Caco-2 (cell line): ENCODE results near the gene ANTKMT. TPM values are rescaled to one million over a fixed set of nuclear protein-coding genes. Genes with fewer than 3 reads are reported as not detected.

Experiments
- BruUV-seq: library from RNA; stranded (reverse); fragments of 400-500 nt; replicated peaks from 2 replicates; lab custom pipeline; 2021; lab: Mats Ljungman, UMichigan
- CTCF ChIA-PET: fragments of 300-600 bp; sonication (Branson Sonifier 250); formaldehyde crosslinking; loops from one replicate; lab custom pipeline; 2022; ENCODE audit warnings: antibody characterized with exemption; lab: Charles Lee
- POLR2A ChIA-PET: fragments of 300-600 bp; sonication (Branson Sonifier 250); formaldehyde crosslinking; loops from one replicate; lab custom pipeline; 2022; ENCODE audit warnings: antibody characterized with exemption; lab: Charles Lee
- DNase-seq, 2 experiments: peaks; one replicate each; pipeline versions ENCODE4 v3.0.0 to v3.0.0-alpha.2; 2020 to 2022
- H3K27me3 ChIP-seq: replicated peaks from 2 replicates; pipeline ENCODE4 v1.6.0; 2011; ENCODE audit warnings: low read length; ENCODE audit not compliant: control insufficient read depth, insufficient read depth
- H3K36me3 ChIP-seq: 2 replicates; pipeline ENCODE4 v1.5.1; 2011; ENCODE audit warnings: low read length; ENCODE audit not compliant: control insufficient read depth, insufficient read depth
- H3K4me1 ChIP-seq: fragments of 250-450 bp; sonication (Bioruptor Pico); 2 replicates; pipeline ENCODE4 v1.5.1; 2020; ENCODE audit warnings: mild to moderate bottlenecking
- H3K4me3 ChIP-seq: 2 replicates; pipeline ENCODE4 v1.5.1; 2011; ENCODE audit warnings: low read depth, mild to moderate bottlenecking, control low read depth, low read length
- H3K9me3 ChIP-seq: fragments of 250-450 bp; sonication (Bioruptor Pico); 2 replicates; pipeline ENCODE4 v1.5.1; 2020; ENCODE audit warnings: mild to moderate bottlenecking, moderate library complexity
- H3K27ac Mint-ChIP-seq: one replicate; pipeline ENCODE4 v1.8.0; 2022; ENCODE audit warnings: mixed read lengths; ENCODE audit not compliant: unreplicated experiment
- H3K27me3 Mint-ChIP-seq: one replicate; pipeline ENCODE4 v1.8.0; 2022; ENCODE audit warnings: mixed read lengths; ENCODE audit not compliant: insufficient read depth, unreplicated experiment
- H3K36me3 Mint-ChIP-seq: one replicate; pipeline ENCODE4 v1.8.0; 2022; ENCODE audit warnings: mild to moderate bottlenecking, mixed read lengths; ENCODE audit not compliant: insufficient read depth, unreplicated experiment
- H3K4me1 Mint-ChIP-seq: one replicate; pipeline ENCODE4 v1.8.0; 2022; ENCODE audit warnings: low read depth, mixed read lengths; ENCODE audit not compliant: unreplicated experiment
- H3K4me3 Mint-ChIP-seq: one replicate; pipeline ENCODE4 v1.8.0; 2022; ENCODE audit warnings: mild to moderate bottlenecking, moderate library complexity, mixed read lengths; ENCODE audit not compliant: unreplicated experiment
- H3K9me3 Mint-ChIP-seq: one replicate; pipeline ENCODE4 v1.8.0; 2022; ENCODE audit warnings: mixed read lengths; ENCODE audit not compliant: unreplicated experiment
- CTCF ChIP-seq, 2 experiments: fragments of 200-600 bp in 1 of 2; IDR thresholded peaks; 1 replicate in 1 of 2; 2 replicates in 1 of 2; pipeline versions ENCODE4 v1.5.1 to v1.8.0; 2011 to 2022; ENCODE audit warnings: antibody characterized with exemption in 1 of 2, control low read depth in 1 of 2, inconsistent platforms in 1 of 2, low read depth in 1 of 2, low read length in 1 of 2, mild to moderate bottlenecking in 1 of 2, moderate library complexity in 1 of 2; ENCODE audit not compliant: insufficient read depth in 1 of 2, severe bottlenecking in 1 of 2, unreplicated experiment in 1 of 2
- intact Hi-C: fragments of 100-400 bp; cut with micrococcal nuclease; formaldehyde crosslinking; loops from one replicate; pipeline ENCODE4 v1.10.0; 2022; ENCODE audit not compliant: unreplicated experiment
- total RNA-seq: library from RNA; stranded (reverse); gene quantifications from 2 replicates; pipeline ENCODE4 v1.2.3, GENCODE V29; 2022

ANTKMT gene
- total RNA-seq, 1 experiment from 2014 or later: 42.6 TPM

DNA sequence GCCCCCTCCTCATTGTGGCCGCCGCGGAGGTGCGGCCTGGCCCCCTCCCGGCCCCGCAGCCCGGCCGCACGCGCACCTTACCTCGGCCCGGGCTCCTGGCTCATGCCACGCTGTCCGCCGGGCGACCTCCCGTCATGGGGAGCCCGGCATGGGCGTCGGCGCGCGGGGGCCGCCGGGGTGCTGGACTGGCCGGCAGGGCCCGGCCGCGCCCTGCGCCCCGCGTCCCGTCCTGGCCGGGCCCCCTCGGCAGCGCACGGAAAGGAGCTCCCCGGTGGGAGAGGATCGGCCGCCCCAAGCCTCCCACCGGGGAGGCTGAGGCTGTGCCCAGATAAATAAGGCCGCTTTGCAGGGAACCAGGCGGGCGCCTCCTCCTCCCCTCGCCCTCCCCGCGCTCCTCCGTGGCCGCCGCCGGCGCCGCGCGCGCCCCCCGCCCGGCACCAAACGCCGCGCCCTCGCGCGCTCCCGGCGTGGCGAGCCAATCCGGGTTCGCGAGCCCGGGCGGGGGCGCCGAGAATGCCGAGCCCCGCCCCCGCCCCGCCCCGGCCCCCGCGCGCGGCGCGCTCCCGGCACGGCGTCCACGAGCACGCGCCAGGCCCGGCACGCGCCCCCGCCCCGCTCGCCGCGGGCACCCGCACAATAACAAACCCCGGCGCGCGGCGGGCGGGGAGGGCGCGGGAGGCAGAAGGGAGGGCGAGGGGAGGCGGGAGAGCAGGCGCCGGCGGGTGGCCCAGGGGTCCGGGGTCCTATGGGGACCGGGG lies 15.3 kb upstream of the ANTKMT start, which contains the start of gene FBXL16:
FBXL16 (minus strand) TSS at position 371 of the 758 bp plus-strand sequence. CDS start 8,396 bp downstream, outside the sequence.
- no peak for TF ChIP-seq CTCF (IDR thresholded peaks at IDR 0.05; ENCODE audit: insufficient read depth in 1 of 2, low read depth in 1 of 2, low read length in 1 of 2, severe bottlenecking in 1 of 2, unreplicated experiment in 1 of 2)
- Histone ChIP-seq H3K36me3 (no peaks in the 10 kb centered on the region), H3K4me3 (peak within 1 kb of the TSS; percentile 34), H3K9me3 (no peaks in the 10 kb centered on the region), H3K4me1 (peaks cover 8% of the 10 kb centered on the region), H3K27me3 (no peaks in the 10 kb centered on the region; the same call in none of the 2 replicates)
- intact Hi-C loops: no loop called here
- no peaks in the 10 kb centered on the region for H3K9me3 Mint-ChIP-seq
- H3K4me3 Mint-ChIP-seq: peak within 1 kb of the TSS; percentile 44
- no peaks in the 10 kb centered on the region for H3K4me1 Mint-ChIP-seq
- BruUV-seq: no TSS peak
- H3K36me3 Mint-ChIP-seq: peaks cover 6% of the 10 kb centered on the region
- DNase-seq: peak in 1 of 2 experiments; percentile 61
- CTCF ChIA-PET: no interaction called here
- H3K27me3 Mint-ChIP-seq: peaks cover 14% of the 10 kb centered on the region
- H3K27ac Mint-ChIP-seq: no peak within 1 kb of the TSS
- POLR2A ChIA-PET: interaction anchor here (1.0 kb wide), 1 partner anchor 16 kb away, joined by 3 read pairs; no protein-coding TSS in a partner anchor

GRCh38 chr16:706189-707061 lies 14.5 kb upstream of the ANTKMT start:
- peak overlapping the region; percentile 11 for H3K4me3 Mint-ChIP-seq
- H3K27ac Mint-ChIP-seq: no peak overlapping the region
- no peak for DNase-seq
- H3K9me3 ChIP-seq: no peaks in the 10 kb centered on the region
- POLR2A ChIA-PET: interaction anchor here (1.0 kb wide), 2 partner anchors 15 kb away, joined by 3 to 4 read pairs; partner anchors contain the start of gene ANTKMT
- BruUV-seq: no TSS peak
- intact Hi-C loops: no loop called here
- H3K36me3 Mint-ChIP-seq: peaks cover 6% of the 10 kb centered on the region
- H3K36me3 ChIP-seq: no peaks in the 10 kb centered on the region
- H3K27me3 Mint-ChIP-seq: peaks cover 14% of the 10 kb centered on the region
- peaks cover 6% of the 10 kb centered on the region; the same call in 1 of the 2 replicates for H3K4me1 ChIP-seq
- TF ChIP-seq CTCF (IDR thresholded peaks at IDR 0.05; ENCODE audit: insufficient read depth in 1 of 2, low read depth in 1 of 2, low read length in 1 of 2, severe bottlenecking in 1 of 2, unreplicated experiment in 1 of 2): no peak
- no peaks in the 10 kb centered on the region; the same call in none of the 2 replicates for H3K27me3 ChIP-seq
- H3K4me3 ChIP-seq: peak overlapping the region; percentile 26
- CTCF ChIA-PET: interaction anchor here (0.6 to 0.8 kb wide), 2 partner anchors 20 to 59 kb away, joined by 3 to 4 read pairs; partner anchors contain the start of genes CCDC78 and HAGHL
- no peaks in the 10 kb centered on the region for H3K9me3 Mint-ChIP-seq
- no peaks in the 10 kb centered on the region for H3K4me1 Mint-ChIP-seq
